ENCODE measurements around the gene ACO2. TPM values are rescaled to one million over a fixed set of nuclear protein-coding genes. Genes with fewer than 3 reads are reported as not detected.
"Not testable (repeated sequence)": the region's sequence is repeated elsewhere in the genome, so short reads cannot be mapped to it uniquely, and the experiment has no call there.

ACO2 gene
- total RNA-seq, 1 experiment from 2014 or later, result 53.2 TPM

DNA sequence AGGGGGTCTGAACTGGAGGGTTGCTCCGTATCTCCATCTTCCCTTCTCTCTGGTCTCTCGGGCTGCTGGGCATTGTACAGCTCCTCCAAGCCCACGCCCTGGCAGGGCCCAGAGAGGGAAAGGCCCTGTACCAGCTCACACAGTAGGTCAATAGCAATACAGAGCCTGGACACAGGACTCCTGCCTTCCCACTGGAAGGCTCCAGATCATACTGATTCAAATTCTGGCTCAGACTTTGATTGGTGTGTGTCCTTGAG, 98.5 kb downstream of the ACO2 start:
- no peak for DNase-seq (ENCODE audit: low spot score)

DNA sequence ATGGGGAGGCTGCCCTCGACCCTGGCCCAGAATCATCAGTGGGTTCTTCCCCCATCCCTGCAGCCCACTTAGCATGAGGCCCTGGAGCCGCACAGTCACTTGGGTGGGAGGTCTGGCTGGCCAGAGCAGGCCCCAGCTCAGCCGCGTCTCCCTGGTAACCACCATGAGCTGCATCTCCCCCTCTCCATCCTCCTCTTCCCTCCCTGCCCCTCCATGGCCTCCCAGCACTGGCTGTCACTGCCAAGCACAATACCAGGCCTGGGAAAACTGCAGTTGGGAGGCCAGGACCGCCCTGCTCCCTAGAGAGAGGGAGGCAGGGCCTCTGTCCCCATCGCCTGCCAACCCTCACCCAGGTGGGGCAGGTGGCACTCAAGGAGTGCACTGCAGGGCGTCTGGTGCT, 99.9 kb downstream of the ACO2 start:
- DNase-seq (ENCODE audit: low spot score), result no peak

- DNase-seq (ENCODE audit: low spot score), result no peak
Measured at GRCh38 chr22:41570221-41570620, 101.3 kb downstream of the ACO2 start.

GRCh38 chr22:41571786-41572185, 102.9 kb downstream of the ACO2 start:
- DNase-seq (ENCODE audit: low spot score), result no peak

GRCh38 chr22:41572305-41572704, 103.4 kb downstream of the ACO2 start:
- DNase-seq (ENCODE audit: low spot score), result not testable (repeated sequence)

- DNase-seq (ENCODE audit: low spot score), result no peak
Measured at GRCh38 chr22:41573677-41574076, 104.8 kb downstream of the ACO2 start.

DNA sequence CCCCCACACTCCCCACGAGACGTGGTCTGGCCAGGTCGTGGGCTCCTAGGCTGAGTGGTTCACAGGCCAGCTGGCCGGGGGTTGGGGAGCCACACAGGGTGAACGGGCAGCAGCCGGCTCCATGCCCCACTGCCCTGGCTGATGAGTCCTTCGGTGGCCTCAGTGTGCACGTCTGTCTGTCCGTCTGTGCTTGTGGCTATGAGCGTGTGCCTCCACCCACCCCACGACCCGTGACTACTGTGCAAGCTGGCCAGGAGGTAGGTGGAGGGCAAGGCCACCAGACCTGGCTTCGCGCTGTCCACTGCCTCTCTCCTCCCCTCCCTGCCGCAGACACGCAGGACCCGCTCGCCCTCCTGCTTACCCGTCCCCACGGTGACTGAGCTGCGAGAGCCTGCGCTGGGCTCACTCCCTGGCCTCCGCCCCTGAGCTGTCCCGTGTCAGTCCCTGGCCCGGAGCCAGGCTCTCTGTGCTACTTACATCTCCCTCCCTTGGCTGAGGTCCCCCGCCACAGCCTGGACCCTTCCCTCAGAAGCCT, 106.0 kb downstream of the ACO2 start:
- no peak for DNase-seq (ENCODE audit: low spot score)

GRCh38 chr22:41575533-41575932, 106.6 kb downstream of the ACO2 start:
- no peak for DNase-seq (ENCODE audit: low spot score)

DNA sequence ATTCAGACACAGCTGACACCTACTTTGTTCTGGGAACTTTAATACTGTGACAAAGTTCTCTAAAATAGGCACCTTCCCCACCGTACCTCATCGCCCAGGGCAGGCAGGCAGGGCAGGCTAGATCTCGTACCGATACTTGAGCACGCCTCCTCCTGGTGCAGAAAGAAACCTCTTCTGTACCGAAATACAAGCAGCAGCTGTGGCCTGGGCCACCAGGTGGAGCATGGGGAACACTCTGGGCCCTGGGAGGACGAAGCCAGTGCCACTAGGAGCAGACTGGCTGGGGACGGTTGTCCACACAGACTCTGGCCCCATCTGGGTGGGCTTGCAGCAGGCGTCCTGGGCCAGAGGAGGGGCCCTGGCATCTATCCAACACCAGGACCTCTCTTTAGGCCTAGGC, 108.0 kb downstream of the ACO2 start:
- peak; percentile 49 for DNase-seq (ENCODE audit: low spot score)

- no peak for DNase-seq (ENCODE audit: low spot score)
Measured at GRCh38 chr22:41578114-41578513, 109.2 kb downstream of the ACO2 start.

Other genes starting within 250 kb of the ACO2 start
- gene CHADL, start 228.2 kb upstream of the ACO2 start, total RNA-seq (2014; rRNA removed; shearing (Covaris generic)), result not detected in 2 replicates
- gene RANGAP1, start 182.9 kb upstream of the ACO2 start, total RNA-seq (2014; rRNA removed; shearing (Covaris generic)), result 29.7 and 44.6 TPM in 2 replicates
- 17.8 and 17.9 TPM in 2 replicates for gene ZC3H7B, start 167.6 kb upstream of the ACO2 start, total RNA-seq (2014; rRNA removed; shearing (Covaris generic))
- gene TEF, start 87.2 kb upstream of the ACO2 start, total RNA-seq (2014; rRNA removed; shearing (Covaris generic)), result 8.6 and 11.0 TPM in 2 replicates
- 8.6 and 10.4 TPM in 2 replicates for gene TOB2, start 22.3 kb upstream of the ACO2 start, total RNA-seq (2014; rRNA removed; shearing (Covaris generic))
- gene PHF5A, start 425 bp upstream of the ACO2 start, total RNA-seq (2014; rRNA removed; shearing (Covaris generic)), result 80.0 and 123 TPM in 2 replicates
- gene POLR3H, start 75.4 kb downstream of the ACO2 start, total RNA-seq (2014; rRNA removed; shearing (Covaris generic)), result 22.8 and 23.1 TPM in 2 replicates
- 0.14 TPM in 1 of 2 replicates, not detected in the other for gene CSDC2, start 91.9 kb downstream of the ACO2 start, total RNA-seq (2014; rRNA removed; shearing (Covaris generic))
- gene PMM1, start 120.7 kb downstream of the ACO2 start, total RNA-seq (2014; rRNA removed; shearing (Covaris generic)), result 4.2 and 17.5 TPM in 2 replicates
- 23.1 and 28.1 TPM in 2 replicates for gene DESI1, start 151.9 kb downstream of the ACO2 start, total RNA-seq (2014; rRNA removed; shearing (Covaris generic))
- gene XRCC6, start 152.2 kb downstream of the ACO2 start, total RNA-seq (2014; rRNA removed; shearing (Covaris generic)), result 634 and 694 TPM in 2 replicates
- gene SNU13, start 219.8 kb downstream of the ACO2 start, total RNA-seq (2014; rRNA removed; shearing (Covaris generic)), result 112 and 113 TPM in 2 replicates
- gene MEI1, start 230.4 kb downstream of the ACO2 start, total RNA-seq (2014; rRNA removed; shearing (Covaris generic)), result not detected in 2 replicates